Measurements from ENCODE around the gene CLPSL2.

DNA sequence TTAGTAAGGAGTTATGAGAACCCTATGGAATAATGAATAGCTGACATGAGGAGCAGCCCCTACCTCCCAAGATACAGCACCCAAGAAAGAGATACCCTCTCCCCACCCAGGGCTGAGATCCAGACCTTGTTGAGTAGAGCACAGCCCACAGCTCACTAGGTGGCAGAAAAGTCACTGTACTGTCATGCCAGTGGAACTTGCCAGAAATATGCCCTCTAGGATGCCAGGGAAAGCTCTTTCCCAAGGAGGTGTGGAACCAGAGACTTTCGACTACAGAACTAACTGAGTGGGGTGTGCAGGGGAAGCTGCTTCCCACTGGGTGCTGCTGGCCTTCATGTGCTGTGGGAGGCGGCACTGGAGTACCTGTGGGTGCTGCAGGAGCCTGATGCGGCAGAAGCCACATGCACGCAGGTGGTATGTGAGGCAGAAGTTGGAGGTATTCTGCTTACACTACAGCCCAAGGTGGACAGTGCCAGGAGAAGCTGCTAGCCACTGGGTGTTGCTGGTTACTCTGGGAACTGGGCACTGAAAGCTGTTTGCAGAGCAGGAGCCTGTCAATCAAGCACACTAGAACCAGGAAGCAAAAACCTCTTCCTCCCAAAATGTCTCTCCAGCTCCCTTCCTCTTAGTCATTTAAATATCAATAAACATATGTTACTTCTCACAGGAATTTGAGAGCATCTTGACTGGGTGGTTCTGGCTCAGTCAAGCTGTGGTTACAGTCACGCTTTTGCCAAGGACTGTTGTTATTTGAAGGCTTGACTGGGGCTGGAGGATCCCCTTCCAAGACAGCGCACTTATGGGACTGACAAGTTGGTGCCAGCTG lies 21.7 kb upstream of the CLPSL2 start:
- TF ChIP-seq YY1 (IDR thresholded peaks at IDR 0.05; ENCODE audit: insufficient read depth, insufficient read length) (no peak), ZNF274 (IDR thresholded peaks at IDR 0.05; ENCODE audit: low read depth, low read length) (no peak), SUZ12 (IDR thresholded peaks at IDR 0.05; ENCODE audit: extremely low read depth, insufficient read depth, insufficient read length) (no peak)

All from NT2/D1 (cell line).